NOMO-1 treated with dmso at 0.1 percent for 144 hours (cell line): ENCODE data around the gene NRIP1.

Source experiments
- DNase-seq: peaks from one replicate; lab custom pipeline; 2025; ENCODE audit not compliant: unreplicated experiment; lab: John Stamatoyannopoulos, UW

The NRIP1 gene

GRCh38 chr21:14923468-14923867 lies 141.3 kb downstream of the NRIP1 start:
- DNase-seq = no peak

DNA sequence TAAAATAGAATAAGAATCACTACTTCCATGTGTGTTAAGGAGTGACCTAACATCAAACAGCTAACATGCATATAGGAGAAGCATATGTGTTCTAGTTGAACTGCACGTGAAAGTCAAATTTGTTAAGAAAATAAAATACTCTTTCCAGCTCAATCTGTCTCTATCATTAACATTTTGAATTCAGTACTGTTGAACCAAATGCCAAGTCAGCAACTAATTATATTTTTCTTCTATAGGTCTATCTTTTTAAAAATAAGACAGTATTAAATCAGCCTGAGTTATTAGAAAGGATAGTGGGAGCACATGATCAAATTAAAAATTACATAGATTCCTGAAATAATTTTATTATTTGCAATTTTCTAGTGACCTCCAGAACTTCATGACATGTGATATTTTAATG lies 141.8 kb downstream of the NRIP1 start:
- no peak for DNase-seq

DNA sequence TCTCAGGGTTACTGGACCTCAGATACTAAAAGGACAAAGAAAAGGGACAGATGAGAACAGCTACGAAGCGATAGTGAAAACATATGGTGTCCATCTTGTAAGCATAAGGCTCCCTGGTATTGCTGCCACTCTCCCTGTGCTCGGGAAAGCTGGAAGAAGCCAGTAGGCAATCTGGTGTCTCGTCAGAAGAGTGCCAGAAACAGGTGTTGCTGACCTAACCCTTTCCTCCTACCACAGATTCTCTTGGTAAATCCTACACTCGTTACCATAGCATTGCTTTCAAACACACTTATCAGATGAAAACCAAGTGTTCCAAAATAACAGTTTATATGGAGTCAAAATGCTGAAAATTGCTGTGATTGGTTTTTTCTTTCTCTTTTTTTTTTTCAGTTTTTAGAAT lies 146.3 kb downstream of the NRIP1 start:
- no peak for DNase-seq

DNA sequence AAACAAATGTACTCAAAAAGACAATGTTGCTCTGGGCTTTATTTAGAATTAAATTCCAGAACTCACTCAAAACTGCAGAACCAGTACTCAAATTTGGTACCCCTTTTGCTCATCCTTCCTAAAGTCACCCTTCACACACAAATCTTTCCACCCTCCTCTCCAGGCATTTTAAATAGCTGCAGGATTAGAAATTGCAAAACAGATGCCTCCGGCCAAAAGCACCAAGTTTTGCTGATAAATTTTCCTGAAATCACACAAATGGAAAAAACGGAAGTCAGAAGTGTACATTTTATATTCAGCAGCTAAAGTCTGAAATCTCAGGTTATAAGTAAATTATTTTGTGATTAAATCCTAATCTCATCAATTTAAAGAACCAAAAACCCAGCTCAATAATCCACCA lies 147.0 kb downstream of the NRIP1 start:
- no peak for DNase-seq

- no peak for DNase-seq
Observed at GRCh38 chr21:14916676-14917141, 148.1 kb downstream of the NRIP1 start.

DNA sequence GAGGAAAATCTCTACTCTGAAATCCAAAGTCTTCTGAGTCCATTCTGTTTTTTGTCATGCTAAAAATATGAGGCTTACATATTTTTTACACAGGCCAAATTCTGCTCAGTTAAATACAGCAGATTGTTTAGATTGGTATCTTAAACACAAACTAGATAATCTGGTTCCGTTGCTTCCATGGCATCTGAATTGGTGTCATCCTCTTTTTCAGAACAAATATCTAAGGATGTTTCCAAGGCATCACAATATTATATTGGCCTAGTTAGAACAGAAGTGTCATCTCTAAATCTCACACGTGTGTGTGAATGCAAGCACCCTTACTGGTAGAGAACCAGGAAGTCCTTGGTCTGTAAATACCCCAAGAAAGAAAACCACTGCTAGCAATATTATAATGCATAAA lies 151.2 kb downstream of the NRIP1 start:
- DNase-seq = no peak

- DNase-seq = no peak
Observed at GRCh38 chr21:14911351-14911750, 153.4 kb downstream of the NRIP1 start.
